NB4 (cell line): Measurements from ENCODE around the gene REELD1.

Experiments used
- CTCF ChIP-seq: IDR thresholded peaks from one replicate; pipeline ENCODE4 v1.5.1; 2012; ENCODE audit warnings: low read depth, low read length
- MYC ChIP-seq: IDR thresholded peaks from 2 replicates; pipeline ENCODE4 v1.6.1; 2011; ENCODE audit warnings: low read depth, low read length
- POLR2A ChIP-seq: IDR thresholded peaks from 2 replicates; pipeline ENCODE4 v1.6.1; 2011; ENCODE audit warnings: mild to moderate bottlenecking; ENCODE audit not compliant: insufficient read length; ENCODE audit errors: extremely low read depth
- TF ChIP-seq, protein P1 (sequence below): IDR thresholded peaks from 2 replicates; pipeline ENCODE4 v1.6.1; 2011; ENCODE audit warnings: low read depth, low read length

DNA sequence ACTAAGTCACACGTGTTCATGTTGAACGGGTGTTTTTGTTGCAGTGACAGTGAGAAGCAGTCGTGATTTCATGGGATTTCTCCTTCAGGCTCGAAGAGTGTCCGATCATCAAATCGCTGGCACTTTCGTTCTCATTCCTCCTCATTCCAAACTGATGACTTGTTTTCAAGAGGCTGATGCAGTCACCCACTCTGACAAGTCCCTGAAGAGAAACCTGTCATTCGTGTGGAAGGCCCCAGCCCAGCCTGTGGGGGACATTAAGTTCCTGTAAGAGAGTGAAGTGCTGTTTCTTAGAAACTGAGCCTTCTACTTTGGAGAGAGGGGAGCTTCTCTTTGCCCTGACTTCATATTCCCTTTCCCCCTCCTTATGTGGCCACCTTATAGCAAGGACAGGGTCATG, 8.0 kb downstream of the REELD1 start:
- TF ChIP-seq, protein P1, sequence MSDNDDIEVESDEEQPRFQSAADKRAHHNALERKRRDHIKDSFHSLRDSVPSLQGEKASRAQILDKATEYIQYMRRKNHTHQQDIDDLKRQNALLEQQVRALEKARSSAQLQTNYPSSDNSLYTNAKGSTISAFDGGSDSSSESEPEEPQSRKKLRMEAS, result no peak
- TF ChIP-seq CTCF, result no peak
- TF ChIP-seq POLR2A, result no peak
- no peak for TF ChIP-seq MYC
